RWPE2 (cell line): ENCODE data around the gene FNBP1.

Source experiments
- ATAC-seq: fragments of 200-7000 bp; cut with Tn5 transposase; 3 replicates; pipeline ENCODE4 v1.9.1; 2021; ENCODE audit warnings: low read depth
- DNase-seq: peaks from one replicate; pipeline ENCODE4 v3.0.0-alpha.2; 2020; ENCODE audit warnings: low spot score
- H3K27ac ChIP-seq: fragments of 450-650 bp; 2 replicates; pipeline ENCODE4 v1.5.1; 2017; ENCODE audit warnings: mild to moderate bottlenecking; ENCODE audit not compliant: poor library complexity, severe bottlenecking
- H3K27me3 ChIP-seq: fragments of 250-450 bp; sonication (Bioruptor Pico); 2 replicates; pipeline ENCODE4 v1.5.1; 2021; ENCODE audit warnings: mild to moderate bottlenecking, moderate library complexity; ENCODE audit not compliant: insufficient read depth, poor library complexity, severe bottlenecking
- H3K36me3 ChIP-seq: fragments of 250-450 bp; sonication (Bioruptor Pico); 2 replicates; pipeline ENCODE4 v1.5.1; 2020; ENCODE audit warnings: low read depth, mild to moderate bottlenecking, moderate library complexity
- H3K4me1 ChIP-seq: fragments of 250-450 bp; sonication (Bioruptor Pico); 2 replicates; pipeline ENCODE4 v1.5.1; 2021; ENCODE audit warnings: mild to moderate bottlenecking, moderate library complexity; ENCODE audit not compliant: insufficient read depth, poor library complexity, severe bottlenecking
- H3K4me3 ChIP-seq: fragments of 250-450 bp; sonication (Bioruptor Pico); 2 replicates; pipeline ENCODE4 v1.5.1; 2021; ENCODE audit warnings: mild to moderate bottlenecking, moderate library complexity; ENCODE audit not compliant: severe bottlenecking
- H3K9me3 ChIP-seq: fragments of 250-450 bp; sonication (Bioruptor Pico); 2 replicates; pipeline ENCODE4 v1.5.1; 2021; ENCODE audit warnings: mild to moderate bottlenecking, moderate library complexity; ENCODE audit not compliant: severe bottlenecking
- CTCF ChIP-seq: fragments of 450-650 bp; IDR thresholded peaks from one replicate; pipeline ENCODE4 v1.5.1; 2017; ENCODE audit warnings: mild to moderate bottlenecking, moderate library complexity; ENCODE audit not compliant: poor library complexity, severe bottlenecking

Gene FNBP1

GRCh38 chr9:130062750-130063149 lies 19.8 kb upstream of the FNBP1 start:
- H3K36me3 ChIP-seq, result peaks cover 15% of the 10 kb centered on the region
- no peak overlapping the region for H3K27ac ChIP-seq

GRCh38 chr9:130060296-130060695 lies 17.3 kb upstream of the FNBP1 start:
- H3K27ac ChIP-seq, result no peak overlapping the region
- ATAC-seq, result no peak
- H3K36me3 ChIP-seq, result peaks cover 17% of the 10 kb centered on the region
- TF ChIP-seq CTCF, result no peak
- no peaks in the 10 kb centered on the region for H3K4me1 ChIP-seq
- no peaks in the 10 kb centered on the region for H3K27me3 ChIP-seq
- no peak for DNase-seq
- H3K4me3 ChIP-seq, result no peak overlapping the region
- no peaks in the 10 kb centered on the region for H3K9me3 ChIP-seq

More at GRCh38 chr9:130062750-130063149, 19.8 kb upstream of the FNBP1 start:
- TF ChIP-seq CTCF, result no peak
- ATAC-seq (no peak), DNase-seq (no peak)
- Histone ChIP-seq H3K4me3 (no peak overlapping the region), H3K9me3 (no peaks in the 10 kb centered on the region), H3K27me3 (no peaks in the 10 kb centered on the region), H3K4me1 (no peaks in the 10 kb centered on the region)

GRCh38 chr9:130058887-130059286 lies 15.9 kb upstream of the FNBP1 start:
- ATAC-seq (no peak), DNase-seq (no peak)

GRCh38 chr9:130058154-130058553 lies 15.2 kb upstream of the FNBP1 start:
- Histone ChIP-seq H3K36me3 (peaks cover 9% of the 10 kb centered on the region), H3K4me3 (no peak overlapping the region), H3K27me3 (no peaks in the 10 kb centered on the region), H3K4me1 (no peaks in the 10 kb centered on the region), H3K27ac (no peak overlapping the region), H3K9me3 (no peaks in the 10 kb centered on the region)
- DNase-seq (no peak), ATAC-seq (no peak)
- peak; percentile 16 for TF ChIP-seq CTCF

More at GRCh38 chr9:130058887-130059286, 15.9 kb upstream of the FNBP1 start:
- H3K9me3 ChIP-seq, result no peaks in the 10 kb centered on the region
- TF ChIP-seq CTCF, result no peak
- peaks cover 9% of the 10 kb centered on the region for H3K36me3 ChIP-seq
- no peak overlapping the region for H3K27ac ChIP-seq
- no peak overlapping the region for H3K4me3 ChIP-seq
- H3K4me1 ChIP-seq, result no peaks in the 10 kb centered on the region
- H3K27me3 ChIP-seq, result no peaks in the 10 kb centered on the region

- H3K4me3 ChIP-seq, result peak overlapping the region; percentile 98
- ATAC-seq (no peak), DNase-seq (no peak)
- H3K36me3 ChIP-seq, result peaks cover 9% of the 10 kb centered on the region
- peak overlapping the region; percentile 61 for H3K27ac ChIP-seq
- no peaks in the 10 kb centered on the region for H3K9me3 ChIP-seq
- H3K27me3 ChIP-seq, result no peaks in the 10 kb centered on the region
- no peak for TF ChIP-seq CTCF
- peaks cover 12% of the 10 kb centered on the region for H3K4me1 ChIP-seq
Observed at GRCh38 chr9:130054820-130055219, 11.8 kb upstream of the FNBP1 start.
